OCI-M1 (cell line): ENCODE results near the gene CAMTA2.
"Not testable (repeated sequence)": the region's sequence is repeated elsewhere in the genome, so short reads cannot be mapped to it uniquely, and the experiment has no call there.

Experiments
- DNase-seq: peaks from one replicate; lab custom pipeline; 2025; lab: John Stamatoyannopoulos, UW

Gene CAMTA2

DNA sequence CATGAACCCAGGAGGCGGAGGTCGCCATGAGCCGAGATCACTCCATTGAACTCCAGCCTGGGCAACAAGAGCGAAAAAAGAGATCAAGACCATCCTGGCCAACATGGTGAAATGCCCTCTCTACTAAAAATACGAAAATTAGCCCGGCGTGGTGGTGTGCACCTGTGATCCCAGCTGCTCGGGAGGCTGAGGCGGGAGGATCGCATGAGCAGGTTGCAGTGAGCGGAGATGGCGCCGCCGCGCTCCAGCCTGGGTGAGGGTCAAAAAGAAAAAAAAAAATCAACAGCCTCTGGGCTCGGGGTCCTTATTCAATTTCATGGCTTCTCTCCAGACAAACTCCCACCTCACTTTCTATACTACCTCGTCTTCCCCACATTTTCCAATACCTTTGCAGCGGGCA, 58.6 kb downstream of the CAMTA2 start:
- DNase-seq: no peak

GRCh38 chr17:4926577-4927335, 60.7 kb downstream of the CAMTA2 start:
- DNase-seq: not testable (repeated sequence)

DNA sequence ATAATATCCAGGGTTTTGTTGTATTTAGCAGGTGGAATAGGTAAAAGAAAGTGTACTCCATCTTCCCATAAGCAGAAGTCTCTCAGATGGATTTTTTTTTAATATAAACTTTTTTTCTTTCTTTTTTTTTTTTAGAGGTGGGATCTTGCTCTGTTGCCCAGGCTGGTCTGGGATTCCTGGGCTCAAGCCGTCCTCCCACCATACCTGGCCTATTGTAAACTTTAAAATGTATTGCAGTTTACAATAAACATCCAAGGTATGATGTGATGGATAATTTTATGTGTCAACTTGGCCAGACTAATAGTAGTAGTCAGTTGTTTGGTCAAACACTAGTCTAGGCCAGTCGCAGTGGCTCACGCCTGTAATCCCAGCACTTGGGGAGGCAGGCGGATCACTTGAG, 66.2 kb downstream of the CAMTA2 start:
- DNase-seq: no peak

GRCh38 chr17:4920351-4921048, 67.0 kb downstream of the CAMTA2 start:
- peak; percentile 29 for DNase-seq

DNA sequence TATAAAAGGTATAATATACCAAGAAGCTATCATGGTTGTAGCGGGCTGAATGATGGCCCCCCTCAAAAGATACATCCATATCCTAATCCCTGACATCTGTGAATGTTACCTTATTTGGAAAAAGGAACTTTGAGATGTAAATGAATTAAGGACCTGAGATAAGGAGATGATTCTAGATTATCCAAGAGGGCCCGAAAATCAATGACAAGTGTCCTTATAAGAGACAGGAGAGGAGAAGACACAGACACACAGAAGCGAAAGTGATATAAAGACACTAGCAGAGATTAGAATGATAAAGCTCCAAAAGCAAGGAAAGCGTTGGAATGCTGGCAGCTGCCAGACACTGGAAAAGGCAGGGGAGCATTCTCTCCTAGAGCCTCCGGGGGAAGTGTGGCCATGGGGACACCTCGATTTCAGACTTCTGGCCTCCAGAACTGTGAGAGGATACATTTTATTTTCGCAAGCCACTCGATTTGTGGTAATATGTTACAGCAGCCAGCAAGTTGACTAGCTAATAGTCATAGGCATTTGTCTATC, 67.9 kb downstream of the CAMTA2 start:
- peak; percentile 25 for DNase-seq
